DMS153 (cell line): Measurements from ENCODE around the gene PRKN.

ENCODE experiments used
- DNase-seq: peaks from one replicate; lab custom pipeline; 2025; lab: John Stamatoyannopoulos, UW

Gene PRKN

GRCh38 chr6:161376367-161376766, 1351.2 kb downstream of the PRKN start:
- DNase-seq = no peak

DNA sequence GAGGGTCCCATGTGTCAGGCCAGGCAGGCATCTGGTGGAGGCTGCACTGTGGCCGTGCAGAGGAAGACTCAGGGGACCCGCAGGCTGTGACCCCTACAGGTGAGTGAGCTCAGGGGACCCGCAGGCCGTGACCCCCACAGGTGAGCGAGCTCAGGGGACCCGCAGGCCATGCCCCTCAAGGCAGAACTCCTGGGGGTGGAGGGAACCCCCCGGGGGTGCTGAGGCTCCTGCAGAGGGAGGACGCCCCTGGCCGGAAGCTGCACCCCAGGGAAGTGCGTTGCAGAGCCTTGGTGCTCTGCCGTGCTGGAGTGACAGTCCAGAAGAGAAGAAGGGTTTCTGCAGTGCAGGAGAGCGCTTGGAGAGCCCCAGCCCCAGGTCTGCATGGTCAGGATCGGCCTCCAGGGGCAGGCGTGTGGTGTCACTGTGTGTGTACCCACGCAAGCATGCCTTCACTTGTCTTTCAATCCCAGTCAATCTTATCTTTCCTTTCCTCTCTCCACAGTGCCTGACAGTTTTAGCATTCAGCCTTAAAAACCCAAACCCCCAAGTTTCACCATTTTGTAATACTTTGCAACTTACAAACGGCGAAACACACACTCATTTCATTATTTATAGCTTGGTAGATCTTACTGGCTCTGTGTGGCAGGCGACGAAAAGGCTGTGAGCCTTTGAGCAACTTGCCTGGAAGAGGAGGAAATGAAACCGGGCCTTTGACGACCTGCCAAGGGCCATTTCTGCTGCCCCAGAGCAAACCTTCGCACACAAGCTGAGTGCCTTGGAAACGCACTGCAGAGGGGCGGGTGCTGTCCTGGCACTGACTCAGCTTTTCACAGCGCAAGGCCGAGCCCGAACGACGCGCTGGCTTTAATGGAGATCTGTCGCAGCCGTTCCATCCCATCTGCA, 1352.3 kb downstream of the PRKN start:
- peak; percentile 20 for DNase-seq

DNA sequence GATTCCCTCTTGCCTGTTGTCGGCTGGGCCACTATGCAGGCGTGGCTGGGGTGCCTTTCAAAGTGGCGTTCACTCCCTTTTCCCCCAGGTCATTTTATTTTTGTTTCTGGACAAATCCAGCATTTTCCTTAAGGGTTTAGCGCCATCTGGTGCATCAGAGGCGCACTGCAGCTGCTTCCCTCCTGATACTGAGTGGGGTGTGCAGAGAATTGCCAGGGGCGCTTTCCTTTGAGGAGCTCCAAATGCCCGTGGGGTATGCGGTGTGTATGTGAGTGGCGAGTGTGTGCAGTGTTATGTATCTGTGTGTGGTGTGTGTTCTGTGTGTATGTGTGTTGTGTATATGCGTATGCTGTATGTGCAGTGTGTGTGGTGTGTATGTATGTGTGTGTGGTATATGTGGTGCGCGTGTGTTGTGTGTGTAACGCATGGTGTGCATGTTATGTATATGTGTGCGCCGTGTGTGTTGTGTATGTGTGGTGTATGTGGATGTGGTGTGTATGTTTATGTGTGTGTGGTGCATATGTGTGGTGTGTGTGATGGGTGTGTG, 1353.6 kb downstream of the PRKN start:
- DNase-seq = peak; percentile 2

- no peak for DNase-seq
Observed at GRCh38 chr6:161372422-161372793, 1355.2 kb downstream of the PRKN start.

- peak; percentile 37 for DNase-seq
Observed at GRCh38 chr6:161370880-161371279, 1356.7 kb downstream of the PRKN start.

DNA sequence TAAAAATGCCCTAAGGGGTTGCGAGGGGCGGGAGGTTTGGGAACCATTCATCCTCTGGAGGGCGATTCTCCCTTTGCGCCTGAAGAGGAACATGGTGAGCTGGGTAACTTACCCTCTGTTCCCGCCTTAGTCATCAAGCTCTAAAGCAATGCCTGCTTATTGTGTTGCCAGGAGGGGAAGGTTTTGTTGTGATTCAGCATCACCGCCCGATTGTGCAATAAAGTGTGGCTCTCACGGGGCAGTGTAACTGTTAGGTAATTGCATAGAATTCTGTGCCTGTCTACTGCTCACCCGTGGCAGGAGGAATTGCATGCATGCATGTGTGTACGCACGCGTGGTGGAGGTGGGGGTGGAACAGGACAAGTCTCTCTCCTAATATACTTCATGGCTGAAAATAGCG, 1358.2 kb downstream of the PRKN start:
- no peak for DNase-seq

DNA sequence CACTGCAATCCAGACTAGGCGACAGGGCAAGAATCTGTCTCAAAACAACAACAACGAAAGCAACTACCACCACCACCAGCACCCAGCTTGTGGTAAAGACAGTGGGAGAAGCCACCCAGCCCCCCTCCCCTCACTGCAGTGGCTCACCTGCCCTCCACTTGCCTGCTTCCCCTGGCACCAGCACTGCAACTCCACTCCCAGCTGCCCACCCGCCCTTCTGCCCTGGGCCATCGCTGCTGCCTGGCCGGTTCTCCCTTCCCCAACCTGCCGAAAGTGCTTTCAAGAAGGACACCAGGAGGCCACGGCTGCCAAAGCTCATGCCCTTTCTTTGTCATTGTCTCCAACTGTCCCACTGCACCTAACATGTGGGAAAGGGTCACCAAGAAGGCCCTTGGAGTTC, 1359.1 kb downstream of the PRKN start:
- DNase-seq = no peak

DNA sequence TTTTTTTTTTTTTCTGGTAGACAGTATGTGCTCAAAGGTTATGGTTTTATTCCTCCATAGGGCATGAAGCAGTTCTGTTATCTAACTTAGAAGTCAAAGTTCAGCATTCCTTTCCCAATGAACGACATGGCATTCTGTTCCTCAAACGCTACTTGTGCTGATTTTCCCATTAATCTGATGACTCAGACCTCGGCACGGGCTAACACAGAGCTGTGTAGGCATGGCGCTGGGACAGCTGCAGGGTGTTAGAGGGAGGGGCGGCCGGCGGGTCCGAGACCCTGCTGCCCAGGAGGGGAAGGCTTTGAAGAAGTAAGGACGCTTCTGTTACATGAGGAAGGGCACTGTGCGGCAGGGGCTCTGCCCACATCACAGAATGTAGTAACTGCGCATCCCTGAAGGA, 1360.1 kb downstream of the PRKN start:
- no peak for DNase-seq

GRCh38 chr6:161366301-161366923, 1361.2 kb downstream of the PRKN start:
- DNase-seq = no peak

DNA sequence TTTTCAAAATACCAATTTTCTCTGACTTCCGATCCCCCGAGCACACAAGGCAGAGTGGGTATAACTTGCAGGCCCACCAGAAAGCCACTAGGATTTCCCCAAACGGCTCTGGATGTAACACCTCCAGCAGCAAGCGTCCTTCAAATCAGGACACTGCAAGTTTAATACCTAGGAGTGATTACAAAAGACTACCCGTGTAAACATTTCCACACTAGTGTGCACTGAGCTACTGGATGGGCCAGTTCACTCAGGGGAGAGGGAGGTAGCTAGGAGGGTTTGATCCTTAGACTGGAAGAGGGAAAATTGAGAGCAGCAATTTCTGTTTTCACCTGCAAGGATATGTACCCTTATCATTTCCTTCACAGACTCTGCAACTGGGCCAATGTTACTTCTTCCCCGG, 1361.9 kb downstream of the PRKN start:
- DNase-seq = no peak

- no peak for DNase-seq
Observed at GRCh38 chr6:161363286-161363685, 1364.3 kb downstream of the PRKN start.

GRCh38 chr6:161362266-161362665, 1365.3 kb downstream of the PRKN start:
- DNase-seq = no peak

- DNase-seq = no peak
Observed at GRCh38 chr6:161361529-161361928, 1366.0 kb downstream of the PRKN start.

DNA sequence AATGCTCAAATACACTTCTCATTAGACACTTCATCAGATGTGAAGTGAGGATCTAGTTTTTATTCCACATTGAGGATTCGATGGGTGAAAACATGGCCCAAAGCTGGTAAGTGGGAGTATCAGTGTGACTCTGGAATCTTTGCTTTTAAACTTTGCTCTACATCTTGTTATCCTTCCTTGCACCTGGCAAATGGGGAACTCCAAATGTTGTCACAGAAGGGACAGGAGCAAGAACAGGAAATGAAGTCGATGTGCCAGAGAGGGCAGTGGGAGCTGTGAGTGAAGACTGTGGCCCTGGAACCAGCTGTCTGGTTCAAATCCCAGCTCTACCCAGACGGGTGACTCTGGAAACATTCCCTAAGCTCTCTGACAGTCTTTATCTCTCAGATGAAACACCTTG, 1367.0 kb downstream of the PRKN start:
- DNase-seq = no peak

GRCh38 chr6:161359618-161359945, 1368.0 kb downstream of the PRKN start:
- no peak for DNase-seq

DNA sequence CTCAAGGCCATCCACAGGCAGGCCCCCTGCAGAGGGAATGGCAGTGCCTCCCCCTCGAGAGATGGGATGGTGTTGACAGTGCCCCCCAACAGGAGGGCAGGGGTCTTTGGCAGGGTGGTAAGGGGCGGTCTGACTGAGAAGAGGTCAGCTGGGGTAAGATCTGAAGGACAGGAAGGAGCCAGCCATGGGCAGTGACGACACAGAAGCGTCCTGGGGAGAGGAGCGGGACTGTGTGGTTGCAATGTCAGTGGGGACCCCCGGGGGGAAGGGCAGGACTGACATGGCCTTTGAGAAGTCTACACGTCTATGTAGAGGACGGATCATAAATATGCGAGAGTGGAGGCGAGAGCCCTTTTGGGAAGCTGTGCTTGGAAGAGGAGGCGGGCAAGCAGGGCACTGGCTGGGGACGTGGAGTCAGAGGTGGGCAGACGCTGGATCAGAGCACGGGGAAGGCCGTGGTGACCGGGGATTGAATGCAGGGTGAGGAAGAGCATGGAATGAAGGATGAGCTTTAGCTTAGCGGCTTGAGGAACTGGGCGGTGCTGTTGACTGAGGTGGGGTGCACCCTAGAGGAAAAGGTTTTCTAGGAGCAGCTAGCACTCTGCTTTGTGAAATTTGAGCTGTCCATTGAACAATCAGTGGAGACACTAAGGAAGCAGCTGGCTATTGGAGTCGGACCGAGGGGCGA, 1371.3 kb downstream of the PRKN start:
- DNase-seq = no peak

- DNase-seq = no peak
Observed at GRCh38 chr6:161355696-161356095, 1371.9 kb downstream of the PRKN start.

- no peak for DNase-seq
Observed at GRCh38 chr6:161354956-161355355, 1372.6 kb downstream of the PRKN start.

DNA sequence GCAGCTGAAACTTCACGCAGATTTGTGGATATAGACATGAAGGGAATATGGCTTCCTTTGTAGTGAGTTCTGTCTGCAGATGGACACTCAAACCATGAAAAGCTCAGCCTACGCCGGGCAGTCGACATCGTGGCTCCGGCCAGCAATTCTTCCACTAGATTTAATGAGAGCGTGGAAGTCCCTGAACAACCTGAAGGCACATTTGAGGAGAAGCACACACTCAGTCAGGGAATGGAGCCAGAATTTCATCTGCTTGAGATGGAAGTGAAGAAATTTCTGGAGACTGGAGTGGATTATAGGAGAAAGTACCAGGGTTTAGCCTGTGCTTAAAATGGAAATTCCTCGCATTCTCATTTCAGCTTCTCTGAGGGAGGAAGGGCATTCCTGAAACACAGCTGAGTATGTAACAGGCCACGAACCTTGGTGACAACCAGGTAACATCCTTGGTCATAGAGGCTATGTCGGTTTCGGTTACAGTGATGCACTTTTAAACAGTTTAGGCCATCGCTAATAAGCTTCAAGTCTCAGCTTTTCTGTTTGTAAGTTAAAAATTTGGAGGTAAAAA, 1373.2 kb downstream of the PRKN start:
- no peak for DNase-seq

GRCh38 chr6:161353208-161353613, 1374.4 kb downstream of the PRKN start:
- peak; percentile 10 for DNase-seq

GRCh38 chr6:161351858-161352257, 1375.7 kb downstream of the PRKN start:
- DNase-seq = no peak

DNA sequence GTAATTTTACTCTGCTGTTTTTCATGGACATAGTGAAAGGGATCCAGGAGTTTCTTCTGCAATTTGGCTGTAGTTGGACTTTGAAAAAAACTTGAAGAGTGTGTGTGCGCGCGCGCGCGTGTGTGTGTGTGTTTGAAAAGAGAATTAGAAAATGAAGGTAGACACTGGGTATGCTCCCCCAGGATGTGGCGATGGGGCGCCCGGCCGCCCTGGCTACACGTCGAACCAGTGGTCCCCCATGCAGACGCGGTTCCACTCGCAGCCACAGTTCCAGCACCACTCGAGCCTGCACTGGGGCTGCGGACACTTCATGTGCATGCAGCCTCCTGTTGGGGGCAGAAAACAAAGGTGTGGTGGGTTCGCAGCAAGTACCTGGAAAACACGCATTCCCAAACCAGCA, 1377.7 kb downstream of the PRKN start:
- no peak for DNase-seq

DNA sequence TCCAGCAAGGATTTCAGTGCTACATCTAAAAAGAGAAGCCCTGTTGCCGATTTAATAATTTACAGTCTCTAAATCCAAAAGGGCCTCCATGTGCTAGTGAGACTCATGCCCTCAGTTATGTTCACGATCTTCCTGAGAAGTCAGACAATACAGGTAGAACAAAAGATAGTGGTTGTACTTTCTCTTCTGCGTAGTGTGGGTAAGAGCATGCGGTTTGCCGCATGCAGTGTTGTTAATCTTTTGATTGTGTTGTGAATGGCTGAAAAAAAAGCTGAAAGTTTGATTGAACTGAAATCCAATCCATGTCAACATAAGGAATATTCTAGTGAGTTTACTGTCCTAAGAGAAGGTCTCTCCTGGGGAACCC, 1379.0 kb downstream of the PRKN start:
- no peak for DNase-seq
